IPS-18a (cell line): ENCODE data around the gene IQCF2.

ENCODE experiments used
- H3K27ac ChIP-seq: one replicate; pipeline ENCODE4 v1.5.1; 2013; ENCODE audit warnings: low read length
- H3K27me3 ChIP-seq: one replicate; pipeline ENCODE4 v1.6.1; 2013; ENCODE audit warnings: mild to moderate bottlenecking, low read length; ENCODE audit not compliant: control insufficient read depth, insufficient read depth
- H3K36me3 ChIP-seq: one replicate; pipeline ENCODE4 v1.6.1; 2013; ENCODE audit warnings: low read depth, low read length; ENCODE audit not compliant: control insufficient read depth
- H3K4me1 ChIP-seq: one replicate; pipeline ENCODE4 v1.6.1; 2013; ENCODE audit warnings: low read depth, low read length; ENCODE audit not compliant: control insufficient read depth
- H3K4me3 ChIP-seq: one replicate; pipeline ENCODE4 v1.5.1; 2013; ENCODE audit warnings: low read length
- H3K9ac ChIP-seq: one replicate; pipeline ENCODE4 v1.6.1; 2013; ENCODE audit warnings: mild to moderate bottlenecking, low read length, moderate library complexity
- H3K9me3 ChIP-seq: one replicate; pipeline ENCODE4 v1.6.1; 2013; ENCODE audit warnings: low read depth, low read length; ENCODE audit not compliant: control insufficient read depth

The IQCF2 gene

DNA sequence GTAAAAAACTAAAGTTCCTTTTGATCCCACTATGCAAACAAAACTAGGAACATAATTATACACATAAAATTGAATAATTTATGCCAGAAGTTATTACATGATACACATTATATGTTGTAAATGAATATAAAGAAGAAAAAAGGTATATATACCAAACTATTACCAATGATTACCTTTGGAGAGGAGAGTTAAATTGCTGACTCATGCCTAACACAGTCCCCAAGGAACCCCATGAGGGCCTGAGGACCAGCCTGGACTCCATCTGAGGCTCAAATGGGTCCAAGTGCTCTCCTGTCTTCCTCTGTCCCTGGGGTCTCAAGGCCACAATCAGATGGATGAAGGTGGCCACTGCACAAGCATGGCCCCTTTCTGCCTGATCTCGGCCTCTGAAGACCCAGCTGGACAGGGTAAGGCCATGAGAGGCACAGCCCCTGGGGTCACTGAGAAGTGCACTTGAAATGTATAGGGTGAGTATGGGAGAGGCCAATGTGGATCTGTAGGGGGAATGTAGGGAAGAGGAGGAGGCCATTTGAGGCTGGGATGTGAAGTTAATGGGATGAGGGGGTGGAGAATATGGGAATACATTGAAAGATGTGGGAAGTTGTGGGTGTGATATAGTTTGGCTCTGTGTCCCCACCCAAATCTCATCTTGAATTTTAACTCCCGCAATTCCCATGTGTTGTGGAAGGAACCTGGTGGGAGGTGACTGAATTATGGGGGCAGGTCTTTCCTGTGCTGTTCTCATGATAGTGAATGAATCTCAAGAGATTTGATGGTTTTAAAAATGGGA, 42.8 kb downstream of the IQCF2 start:
- H3K27ac ChIP-seq = no peak overlapping the region
- H3K27me3 ChIP-seq = no peaks in the 10 kb centered on the region
- H3K4me1 ChIP-seq = peaks cover 6% of the 10 kb centered on the region
- no peak overlapping the region for H3K4me3 ChIP-seq
- no peaks in the 10 kb centered on the region for H3K9me3 ChIP-seq
- no peaks in the 10 kb centered on the region for H3K36me3 ChIP-seq
- no peak overlapping the region for H3K9ac ChIP-seq

DNA sequence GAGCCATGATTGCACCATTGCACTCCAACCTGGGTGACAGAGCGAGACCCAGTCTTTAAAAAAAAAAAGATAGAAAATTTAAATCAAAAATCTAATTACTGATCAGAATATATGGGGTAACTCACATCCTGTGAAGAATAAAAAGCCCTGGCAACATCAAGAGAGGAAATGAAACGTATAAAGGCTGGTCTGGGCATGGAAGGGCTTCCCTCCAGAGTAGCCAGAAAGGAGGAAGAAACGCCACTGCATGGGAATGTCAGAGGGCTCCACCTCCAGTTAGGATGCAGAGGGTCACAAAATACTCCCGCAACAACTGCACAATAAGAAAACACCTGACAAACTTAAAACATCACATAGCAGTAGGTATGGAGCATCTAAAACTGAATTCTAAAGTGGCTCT, 46.6 kb downstream of the IQCF2 start:
- Histone ChIP-seq H3K27ac (no peak overlapping the region), H3K4me1 (no peaks in the 10 kb centered on the region), H3K27me3 (no peaks in the 10 kb centered on the region), H3K9me3 (no peaks in the 10 kb centered on the region), H3K9ac (no peak overlapping the region), H3K36me3 (no peaks in the 10 kb centered on the region), H3K4me3 (no peak overlapping the region)
